Right kidney (tissue), 1 donor: ENCODE measurements around the gene JDP2.
"Not testable (repeated sequence)": the region's sequence is repeated elsewhere in the genome, so short reads cannot be mapped to it uniquely, and the experiment has no call there.

ENCODE experiments used
- DNase-seq: peaks from one replicate; pipeline ENCODE4 v3.0.0-alpha.2; 2016

The JDP2 gene

DNA sequence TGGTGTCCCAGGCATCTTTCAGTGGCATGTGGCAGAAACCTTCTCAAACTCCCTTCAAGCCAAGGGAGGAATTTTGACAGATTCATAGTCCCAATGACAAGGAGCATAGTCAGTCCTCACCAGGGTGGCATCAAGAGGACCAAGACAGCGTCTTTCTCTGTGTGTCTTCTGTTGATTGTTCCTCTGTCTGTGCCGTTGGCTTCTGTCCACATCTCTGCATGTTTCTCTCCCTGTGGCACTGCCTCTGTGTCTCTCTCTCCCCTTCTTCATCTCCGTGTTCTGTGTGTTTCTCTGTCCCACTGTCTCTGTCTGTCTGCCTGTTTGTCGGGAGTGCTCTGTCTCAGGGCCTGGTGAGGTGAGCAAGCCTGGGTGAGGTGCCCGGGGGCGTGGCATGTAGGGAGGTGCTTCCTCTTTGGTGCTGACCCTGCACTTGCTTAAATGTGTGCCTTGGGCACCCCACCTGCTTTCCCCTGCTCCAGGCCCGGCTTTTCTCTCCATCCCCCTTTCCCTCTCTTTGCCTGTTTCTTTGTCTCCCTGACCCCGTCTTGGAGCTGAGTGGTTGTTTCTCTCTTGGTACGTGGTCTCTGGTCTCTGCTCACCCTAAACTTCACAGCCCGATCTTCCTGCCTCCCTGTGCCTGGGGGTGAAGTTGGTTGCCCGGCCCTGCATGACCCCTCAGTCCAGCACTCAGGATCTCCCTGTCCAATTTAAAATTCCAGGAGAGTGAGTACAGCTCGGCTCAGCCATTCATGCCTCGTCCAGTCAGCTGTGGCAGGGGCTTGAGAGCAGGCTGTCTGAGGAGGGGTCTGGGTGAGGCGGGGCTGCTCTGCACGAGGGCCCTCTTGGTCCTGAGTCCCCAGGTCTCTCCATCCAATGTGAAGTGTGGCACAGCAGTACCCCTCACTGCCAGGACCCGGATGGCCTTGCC lies 28.5 kb downstream of the JDP2 start:
- DNase-seq = peak; percentile 35

DNA sequence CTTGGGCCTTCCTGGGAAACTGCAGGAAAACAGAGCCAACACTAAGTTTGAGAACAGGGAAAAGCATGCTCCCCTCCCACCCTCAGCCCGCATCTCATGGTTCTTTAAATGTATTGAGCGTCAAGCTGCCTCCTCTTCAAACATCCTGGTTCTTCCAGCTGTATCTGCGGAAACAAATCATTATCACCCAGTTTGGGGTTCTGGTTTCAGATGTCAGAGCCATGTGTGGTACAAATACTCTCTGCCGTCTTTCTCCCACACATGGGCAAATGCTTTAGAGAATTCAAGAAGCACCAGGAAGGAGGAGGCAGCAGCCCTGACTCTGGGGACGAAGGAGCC lies 29.1 kb downstream of the JDP2 start:
- no peak for DNase-seq

DNA sequence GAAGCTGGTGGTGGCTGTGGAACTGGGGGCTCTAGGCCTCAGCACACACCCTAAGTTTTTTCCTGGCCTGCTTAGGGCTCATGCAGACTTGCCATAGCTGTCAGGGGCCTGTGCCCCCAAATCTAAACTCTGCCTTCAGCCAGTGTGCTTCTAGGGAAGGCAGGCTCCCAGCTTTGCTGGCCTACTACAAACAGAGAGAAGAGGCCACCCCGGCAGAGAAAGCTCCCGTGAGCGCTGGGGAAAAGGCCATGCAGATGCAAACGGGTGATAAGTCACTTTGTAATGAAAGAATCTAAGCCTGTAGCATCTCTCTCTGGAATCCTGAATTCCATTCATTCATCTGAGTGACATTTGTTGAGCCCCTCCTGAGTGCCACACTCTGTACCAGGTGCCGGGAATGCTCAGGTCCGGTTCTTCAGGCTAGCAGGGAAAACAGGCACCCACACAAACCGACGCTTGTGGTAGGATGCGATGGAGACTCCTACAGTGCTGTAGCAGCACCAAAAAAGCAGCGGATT lies 29.9 kb downstream of the JDP2 start:
- DNase-seq = no peak

DNA sequence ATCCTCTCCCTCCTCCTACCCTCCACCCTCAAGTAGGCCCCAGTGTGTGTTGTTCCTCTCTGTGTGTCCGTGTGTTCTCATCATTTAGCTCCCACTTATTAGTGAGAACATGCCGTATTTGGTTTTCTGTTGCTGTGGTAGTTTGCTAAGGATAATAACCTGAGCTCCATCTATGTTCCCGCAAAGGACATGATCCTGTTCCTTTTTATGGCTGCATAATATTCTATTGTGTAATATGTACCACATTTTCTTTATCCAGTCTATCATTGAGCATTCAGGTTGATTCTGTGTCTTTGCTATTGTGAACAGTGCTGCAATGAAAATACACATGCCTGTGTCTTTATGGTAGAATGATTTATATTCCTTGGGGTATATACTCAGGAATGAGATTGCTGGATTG lies 30.5 kb downstream of the JDP2 start:
- no peak for DNase-seq

DNA sequence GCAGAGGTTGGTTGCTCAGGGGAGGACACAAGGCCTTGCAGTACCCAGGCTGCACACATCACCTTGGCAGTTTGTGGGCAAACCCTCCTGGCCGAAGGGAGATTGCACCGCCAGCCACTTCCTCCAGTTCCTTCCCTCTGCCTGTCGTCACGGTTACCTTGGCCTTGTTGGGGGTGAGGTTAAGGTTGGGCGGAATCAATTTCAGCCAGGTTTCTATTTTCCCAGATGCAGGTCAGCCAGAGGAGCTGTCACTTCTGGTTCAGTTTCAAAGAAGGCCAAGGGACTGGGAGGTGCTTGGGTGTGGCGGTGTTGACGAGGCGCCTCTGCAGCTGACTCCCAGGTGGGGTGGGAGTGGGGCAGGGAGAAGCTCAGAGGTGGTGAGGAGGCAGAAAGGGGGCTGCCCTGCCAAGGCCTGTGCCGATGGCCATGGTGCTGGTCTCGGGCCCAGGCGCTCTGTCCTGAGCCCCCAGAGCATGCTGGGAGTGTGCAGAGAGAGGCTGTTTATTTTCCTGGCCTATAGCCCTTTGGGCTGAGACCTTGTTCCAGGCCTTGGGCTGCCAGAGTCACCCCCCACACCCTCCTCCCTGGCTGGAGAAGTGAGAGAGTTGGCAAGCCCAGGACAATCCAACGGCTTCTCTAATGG lies 31.4 kb downstream of the JDP2 start:
- peak; percentile 38 for DNase-seq

DNA sequence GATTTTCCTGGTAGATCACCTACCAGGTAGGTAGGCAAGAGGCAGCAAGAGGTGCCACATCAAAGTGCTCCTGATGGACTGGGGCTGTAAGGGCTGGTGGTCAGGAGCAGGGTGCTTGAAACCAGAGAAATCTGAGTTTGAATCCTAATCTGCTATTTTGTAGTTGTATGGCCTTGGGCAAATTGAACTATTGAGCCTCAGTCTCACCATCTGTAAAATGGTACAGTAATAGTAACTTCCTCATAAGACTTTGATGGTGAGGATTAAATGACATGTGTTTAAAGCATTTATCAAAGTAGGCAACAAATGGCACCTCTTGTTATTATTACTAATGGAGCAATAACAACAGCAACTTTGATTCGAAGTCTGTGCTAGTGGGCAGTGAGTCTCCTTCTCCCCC lies 32.0 kb downstream of the JDP2 start:
- DNase-seq = no peak

DNA sequence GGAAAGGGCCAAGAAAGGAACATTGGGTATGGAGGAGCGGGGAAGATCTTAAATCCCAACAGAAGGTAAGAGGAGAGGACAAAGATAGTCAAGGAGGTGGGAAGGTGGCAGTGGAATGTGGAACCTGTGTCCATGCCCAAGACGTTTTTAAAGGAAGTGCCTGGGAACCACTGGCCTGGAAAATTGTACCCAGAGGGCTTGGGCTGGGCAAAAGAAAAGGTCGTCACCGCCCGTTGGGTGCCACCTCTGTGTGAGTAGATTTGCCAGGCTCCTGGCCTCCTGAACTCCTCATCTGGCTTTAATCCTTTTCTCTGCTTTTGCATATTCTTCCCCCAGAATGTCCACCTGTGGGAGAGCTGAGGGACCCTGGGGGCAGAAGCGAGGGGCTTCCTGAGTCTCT lies 32.6 kb downstream of the JDP2 start:
- DNase-seq = peak; percentile 12

DNA sequence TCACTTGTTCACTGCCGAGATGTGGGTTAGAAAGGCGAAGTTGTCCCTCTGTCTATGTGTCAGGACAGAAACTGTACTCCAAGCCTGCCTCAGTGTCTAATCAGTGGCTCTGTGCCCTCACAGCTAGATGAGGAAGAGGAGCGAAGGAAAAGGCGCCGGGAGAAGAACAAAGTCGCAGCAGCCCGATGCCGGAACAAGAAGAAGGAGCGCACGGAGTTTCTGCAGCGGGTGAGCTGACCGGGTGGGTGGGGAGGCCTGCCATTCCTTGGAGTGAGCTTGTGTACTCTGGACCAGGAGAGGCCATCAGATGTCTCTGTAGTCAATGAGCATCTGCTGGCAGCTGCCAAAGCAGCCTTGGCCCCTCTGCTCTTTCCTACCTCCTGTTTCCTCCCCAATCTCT lies 33.5 kb downstream of the JDP2 start:
- DNase-seq = no peak

DNA sequence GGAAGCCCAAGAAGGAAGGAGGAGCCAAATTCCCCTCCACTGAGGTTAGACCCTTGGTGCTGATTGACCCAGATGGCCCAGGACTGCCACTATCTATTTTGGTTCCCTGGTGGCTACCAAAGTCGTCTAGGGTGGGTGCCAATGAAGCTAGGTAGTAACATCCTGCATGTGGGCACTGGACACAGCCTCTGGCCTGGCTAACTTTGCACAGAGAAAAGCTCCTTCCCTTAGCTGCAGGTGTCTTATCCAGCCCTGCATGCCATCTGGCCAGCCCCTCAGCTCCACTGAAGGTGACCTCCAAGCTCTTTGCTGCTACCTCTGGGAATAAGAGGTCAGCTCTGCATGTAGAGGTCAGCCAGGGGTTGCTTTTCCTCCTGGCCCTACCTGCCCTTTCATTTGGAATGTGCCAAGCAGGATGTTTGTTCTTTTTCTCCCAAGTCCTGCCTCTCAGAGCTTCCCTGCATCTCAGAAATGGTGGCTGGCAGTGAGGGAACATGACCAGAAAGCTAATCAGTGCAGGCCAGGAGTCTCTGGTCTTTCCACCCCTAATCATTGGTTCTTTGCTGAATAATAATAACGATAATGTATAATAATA lies 34.0 kb downstream of the JDP2 start:
- no peak for DNase-seq

DNA sequence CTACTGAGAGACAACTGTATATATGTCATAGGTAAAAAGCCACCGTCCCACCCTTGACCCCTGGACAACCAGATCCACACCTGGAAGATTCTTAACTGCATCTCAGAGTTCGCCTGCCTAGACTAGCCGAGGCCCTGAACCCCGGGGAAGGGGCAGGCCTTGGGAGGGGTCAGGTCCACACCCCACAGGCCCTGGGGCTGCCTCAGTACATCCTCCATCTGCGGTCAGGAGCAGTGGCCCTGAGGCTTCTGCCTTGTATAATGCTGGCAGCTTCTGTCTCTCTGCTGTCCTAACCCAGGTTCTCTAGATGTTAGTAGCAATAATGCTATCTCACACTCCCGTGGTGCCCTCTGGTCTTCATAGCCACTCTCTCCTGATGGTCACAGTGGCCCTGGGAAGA lies 36.8 kb downstream of the JDP2 start:
- DNase-seq = no peak

DNA sequence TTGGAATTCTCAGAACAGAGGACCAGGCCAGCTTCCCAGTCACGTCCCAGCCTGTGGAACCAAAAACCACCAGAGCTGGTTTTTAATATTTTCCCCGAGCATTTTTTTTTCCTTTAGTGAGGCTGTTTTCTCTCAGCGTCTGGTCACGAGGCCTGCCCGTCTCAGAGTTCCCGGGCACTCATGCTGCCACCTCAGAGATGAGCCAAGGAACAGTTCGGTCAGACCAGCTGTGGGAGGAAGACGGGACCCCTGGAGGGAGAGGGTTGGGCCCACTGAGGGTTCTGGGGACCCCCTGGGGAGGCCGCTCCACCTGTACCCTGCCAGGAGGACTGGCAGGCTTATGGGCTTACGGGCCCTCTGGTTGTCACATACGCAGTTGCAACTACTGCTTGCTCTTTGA lies 39.9 kb downstream of the JDP2 start:
- no peak for DNase-seq

DNA sequence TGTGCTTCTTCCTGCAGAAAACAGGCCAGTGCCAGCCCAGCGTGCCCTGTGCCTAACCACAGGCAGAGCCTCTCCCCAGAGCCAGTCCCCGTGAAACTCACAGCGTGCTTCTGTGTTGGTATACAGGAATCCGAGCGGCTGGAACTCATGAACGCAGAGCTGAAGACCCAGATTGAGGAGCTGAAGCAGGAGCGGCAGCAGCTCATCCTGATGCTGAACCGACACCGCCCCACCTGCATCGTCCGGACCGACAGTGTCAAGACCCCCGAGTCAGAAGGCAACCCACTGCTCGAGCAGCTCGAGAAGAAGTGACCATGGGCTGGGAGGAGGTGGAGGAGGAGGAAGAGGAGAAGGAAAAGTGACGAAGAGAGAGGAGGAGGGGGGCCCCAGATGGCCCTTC lies 41.3 kb downstream of the JDP2 start:
- no peak for DNase-seq

DNA sequence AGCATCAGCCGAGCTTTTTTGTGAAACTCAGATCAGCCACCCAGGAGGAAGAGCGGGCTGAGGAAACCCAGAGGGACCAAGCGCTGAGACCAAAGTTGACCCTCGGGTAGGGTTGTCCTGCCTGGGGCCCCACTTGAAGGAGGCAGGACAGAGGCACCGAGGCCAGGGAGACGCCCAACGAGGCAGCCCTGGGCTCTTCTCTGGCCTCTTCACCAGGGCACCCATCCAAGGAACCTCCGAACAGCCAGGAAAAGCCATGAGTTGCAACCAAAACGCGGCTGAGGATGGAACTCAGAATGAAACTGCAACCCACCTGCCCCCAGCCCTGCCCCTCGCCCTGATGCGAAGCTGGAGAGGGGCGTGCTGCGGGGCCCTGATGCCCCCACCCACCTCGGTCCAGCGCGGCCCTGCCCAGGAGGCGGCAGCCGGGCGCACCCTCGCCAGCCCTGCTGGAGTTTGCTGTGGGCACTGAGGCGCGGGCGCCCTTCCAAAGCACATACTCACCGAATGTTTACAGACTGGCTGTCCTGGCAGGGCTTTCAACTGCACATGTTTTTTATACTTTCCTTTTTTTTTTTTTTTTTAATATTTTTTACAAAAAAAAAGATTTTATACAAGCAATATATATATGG lies 41.9 kb downstream of the JDP2 start:
- no peak for DNase-seq

DNA sequence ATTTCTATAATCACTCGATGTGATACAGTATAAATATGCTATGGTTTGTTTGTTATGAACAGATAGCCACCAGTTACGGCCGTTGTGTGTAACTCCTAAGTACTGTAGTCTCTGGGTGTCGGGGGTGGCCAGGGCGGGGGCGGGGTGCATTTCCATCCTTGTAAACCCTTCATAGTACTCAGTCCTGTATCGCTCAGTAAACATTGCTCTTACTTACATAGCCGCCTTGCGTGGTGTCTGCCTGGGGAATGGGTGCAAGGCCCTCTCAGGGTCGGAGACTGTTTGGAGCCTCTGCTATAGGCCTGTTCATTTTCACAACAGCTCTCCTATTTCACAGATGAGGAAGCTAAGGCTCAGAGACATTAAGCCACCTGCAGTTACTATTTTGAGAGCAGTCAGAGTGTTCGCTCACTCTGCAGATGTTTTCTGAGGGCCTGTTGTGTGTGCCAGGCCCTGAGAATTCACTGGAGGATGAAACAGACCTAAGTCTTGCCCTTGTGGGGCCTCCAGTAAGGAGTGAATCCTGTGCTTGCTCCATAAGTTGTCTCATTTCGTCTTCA lies 42.5 kb downstream of the JDP2 start:
- DNase-seq = no peak

DNA sequence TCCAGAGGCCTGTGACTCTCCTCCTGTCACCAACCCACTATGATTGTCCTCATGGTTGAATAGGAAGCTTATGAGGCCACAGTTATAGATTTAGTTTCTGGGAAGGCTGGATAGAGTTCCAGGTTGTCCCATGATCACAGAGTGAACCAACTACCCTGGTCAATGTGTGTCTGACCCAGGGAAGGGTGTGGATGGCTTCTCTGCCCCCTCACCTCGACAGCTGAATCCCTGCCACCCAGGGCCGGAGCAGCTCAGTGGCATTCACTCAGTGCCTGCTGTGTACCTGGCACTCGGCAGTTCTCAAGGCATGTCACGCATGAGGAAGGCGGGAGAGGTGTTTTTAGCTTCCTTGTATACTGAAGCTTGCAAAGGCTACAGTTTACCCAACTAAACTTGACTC lies 43.2 kb downstream of the JDP2 start:
- DNase-seq = no peak

DNA sequence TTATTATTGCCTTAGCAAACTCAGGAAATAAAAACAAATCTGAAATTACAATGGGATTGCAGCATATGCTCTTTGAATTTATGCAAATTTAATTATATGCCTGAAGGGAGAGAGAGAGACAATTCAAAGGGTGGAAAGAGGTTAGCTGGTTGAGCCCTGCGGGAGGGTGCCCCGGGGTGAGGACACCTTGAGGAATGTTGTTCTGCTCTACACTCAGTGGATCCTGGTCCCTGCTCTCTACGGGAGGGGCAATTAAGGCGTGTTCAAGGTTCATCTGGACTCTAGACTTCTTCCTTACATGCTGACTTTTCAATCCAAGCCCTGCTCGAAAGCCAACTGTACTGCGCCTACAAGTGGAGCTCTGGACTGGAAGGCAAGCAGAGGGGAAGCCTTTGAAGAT lies 46.3 kb downstream of the JDP2 start:
- DNase-seq = not testable (repeated sequence)

DNA sequence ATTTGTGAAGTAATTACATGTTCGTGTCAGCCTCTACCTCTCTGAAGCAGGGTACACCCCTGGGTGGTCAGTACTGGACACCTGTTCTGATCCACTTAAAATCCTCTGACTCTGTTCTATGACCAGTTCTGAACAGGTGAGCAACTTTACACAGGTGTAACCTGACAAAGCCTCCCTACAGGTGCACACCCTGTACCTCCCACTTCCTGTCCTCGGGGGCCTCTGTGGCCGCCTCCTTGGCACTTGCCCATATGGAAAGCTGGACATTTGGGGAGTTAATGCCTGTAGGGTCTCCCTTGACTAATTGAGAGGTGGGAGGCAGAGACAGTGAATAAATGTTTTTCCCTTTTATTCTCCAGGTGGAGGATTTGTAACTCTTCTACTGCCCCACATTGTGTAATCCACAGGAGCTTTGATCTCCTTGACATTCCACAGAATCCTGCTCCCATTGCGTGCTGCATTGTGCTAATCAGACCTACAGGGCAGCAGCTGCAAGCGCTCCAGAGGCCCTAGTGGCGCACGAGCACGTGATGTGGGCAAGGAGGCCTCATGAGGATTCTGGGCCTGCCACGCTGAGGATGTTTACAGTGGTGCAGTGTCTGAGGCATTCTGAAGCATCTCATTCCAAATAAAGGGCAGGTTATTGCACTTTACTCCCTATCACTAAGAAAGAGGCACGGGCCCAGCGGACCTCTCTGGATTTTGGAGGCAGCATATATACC lies 48.6 kb downstream of the JDP2 start:
- no peak for DNase-seq

DNA sequence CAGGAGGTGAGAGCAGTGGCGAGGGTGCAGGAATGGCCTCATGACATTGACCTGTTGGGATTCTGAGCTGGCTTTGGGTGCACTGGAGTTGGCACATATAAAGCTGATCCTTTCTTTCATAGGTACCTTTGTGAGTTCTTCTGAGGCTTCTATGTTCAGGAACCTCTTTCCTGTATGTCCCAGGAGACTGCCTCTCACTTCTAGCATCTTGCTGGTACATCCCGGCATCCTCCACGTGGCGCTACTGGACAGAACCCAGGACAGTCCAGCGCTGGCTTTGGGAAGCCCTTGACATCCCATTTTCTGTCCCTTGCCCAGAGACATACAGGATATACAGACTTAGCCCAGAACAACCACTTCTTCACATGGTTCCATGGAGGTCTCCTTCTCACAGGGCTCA lies 50.1 kb downstream of the JDP2 start:
- DNase-seq = no peak

DNA sequence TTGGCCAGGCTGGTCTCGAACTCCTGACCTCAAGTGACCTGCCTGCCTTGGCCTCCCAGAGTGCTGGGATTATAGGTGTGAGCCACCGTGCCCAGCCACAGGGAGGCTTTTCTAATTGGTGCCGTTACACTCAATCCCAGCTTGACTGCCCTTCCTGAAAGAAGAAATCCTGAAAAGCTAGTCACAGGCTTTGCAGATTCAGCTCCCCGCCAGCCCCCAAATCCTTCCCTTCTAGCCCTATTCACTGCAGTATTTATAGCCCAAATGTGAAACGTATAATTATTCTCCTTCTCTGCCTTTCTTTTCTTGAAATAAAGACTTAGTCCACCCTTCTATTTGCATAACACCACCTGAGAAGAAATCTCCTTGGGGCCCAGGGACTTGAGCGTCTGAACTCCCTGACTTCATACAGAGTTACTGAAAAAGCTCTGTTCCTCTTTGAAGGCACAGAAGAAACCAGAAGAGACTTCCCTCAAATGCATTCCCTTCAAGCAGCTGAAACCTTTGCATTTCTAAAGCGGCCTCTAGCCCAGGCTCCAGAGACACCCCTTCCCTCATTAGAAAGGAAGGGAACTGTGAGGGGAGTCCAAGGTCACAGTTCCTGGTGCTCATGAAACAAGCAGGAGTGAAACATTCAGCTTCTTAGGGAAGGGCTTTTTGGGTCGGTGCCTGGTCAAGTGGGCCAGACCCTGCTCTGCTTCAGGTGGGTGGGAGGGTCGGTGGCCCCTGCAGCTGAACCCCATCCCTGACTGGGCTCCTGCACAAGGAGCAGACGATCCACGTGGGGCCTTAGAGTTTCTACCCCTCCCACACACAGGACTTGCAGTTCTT lies 52.2 kb downstream of the JDP2 start:
- no peak for DNase-seq

DNA sequence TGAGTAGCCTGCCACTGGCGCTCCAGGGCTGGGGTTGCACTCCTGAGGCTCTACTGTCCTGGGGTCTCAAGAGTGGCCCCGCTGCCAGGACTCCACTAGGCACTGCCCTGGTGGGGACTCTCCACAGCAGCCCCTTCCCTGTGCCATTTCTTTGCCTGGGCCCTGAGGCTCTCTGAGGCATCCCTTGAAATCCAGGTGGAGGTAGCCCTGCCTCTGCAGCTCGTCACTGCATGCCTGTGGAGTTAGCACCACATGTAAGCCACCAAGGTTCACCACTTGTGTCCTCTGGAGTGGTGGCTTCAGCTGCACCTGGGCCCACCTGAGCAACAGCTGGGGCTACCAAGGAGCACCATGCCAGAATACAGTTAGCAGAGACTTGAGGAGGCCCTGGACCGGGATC lies 54.5 kb downstream of the JDP2 start:
- no peak for DNase-seq
